ENCODE measurements around the gene CCNJL. TPM values are rescaled to one million over a fixed set of nuclear protein-coding genes. Genes with fewer than 3 reads are reported as not detected.

Gene CCNJL
- total RNA-seq, 1 experiment from 2014 or later: 33.9 TPM

DNA sequence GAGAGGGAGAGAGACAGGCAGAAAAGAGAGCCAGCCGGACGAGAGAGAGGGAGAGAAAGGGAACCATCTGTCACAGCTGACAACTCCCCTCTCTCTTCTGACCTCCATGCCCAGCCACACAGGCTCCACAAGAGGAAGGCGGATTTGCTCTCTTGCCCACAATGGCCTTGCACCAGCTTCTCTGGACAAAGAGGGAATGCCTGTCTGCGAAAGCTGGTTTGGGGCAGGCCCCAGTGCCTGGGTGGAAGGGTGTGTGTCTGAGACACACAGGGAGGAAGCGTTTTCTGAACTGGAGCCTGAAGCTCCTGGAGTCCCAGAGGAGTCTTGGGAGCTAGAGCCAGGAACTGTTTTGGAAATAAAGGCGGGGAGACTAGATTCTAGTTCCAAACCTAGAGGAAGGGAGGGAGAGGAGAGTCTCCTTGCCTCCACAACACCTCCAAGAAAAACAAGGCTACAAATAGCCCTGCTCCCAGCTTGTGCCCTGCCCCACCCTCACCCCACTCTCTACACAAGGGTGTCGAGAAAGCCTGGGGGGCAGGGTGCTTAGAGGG, 45.6 kb upstream of the CCNJL start:
- Histone ChIP-seq H3K4me3 (no peak overlapping the region), H3K9me3 (ENCODE audit: insufficient read depth, low read depth) (no peaks in the 10 kb centered on the region), H4K20me1 (ENCODE audit: insufficient read depth) (no peaks in the 10 kb centered on the region), H3K27me3 (ENCODE audit: insufficient read depth, low read depth) (no peaks in the 10 kb centered on the region), H3K79me2 (ENCODE audit: low read depth) (no peaks in the 10 kb centered on the region), H3K27ac (no peak overlapping the region), H3K4me1 (replicated peaks; ENCODE audit: insufficient read depth) (no peaks in the 10 kb centered on the region), H3K4me2 (no peak overlapping the region), H3K36me3 (ENCODE audit: low read depth) (no peaks in the 10 kb centered on the region), H3K9me2 (ENCODE audit: insufficient read depth) (no peaks in the 10 kb centered on the region), H2AFZ (no peak overlapping the region), H3F3A (ENCODE audit: insufficient read depth, low read depth) (no peaks in the 10 kb centered on the region)
- CTCF ChIA-PET: no interaction called here
- POLR2A ChIA-PET (ENCODE audit: unreplicated experiment): no interaction called here
- intact Hi-C loops (cut with micrococcal nuclease; ENCODE audit: unreplicated experiment): no loop called here
- no TSS peak for BruUV-seq (replicated peaks)
- no peak for TF ChIP-seq EZH2 (IDR thresholded peaks at IDR 0.05; ENCODE audit: low read depth)
- TF ChIP-seq, protein P1, sequence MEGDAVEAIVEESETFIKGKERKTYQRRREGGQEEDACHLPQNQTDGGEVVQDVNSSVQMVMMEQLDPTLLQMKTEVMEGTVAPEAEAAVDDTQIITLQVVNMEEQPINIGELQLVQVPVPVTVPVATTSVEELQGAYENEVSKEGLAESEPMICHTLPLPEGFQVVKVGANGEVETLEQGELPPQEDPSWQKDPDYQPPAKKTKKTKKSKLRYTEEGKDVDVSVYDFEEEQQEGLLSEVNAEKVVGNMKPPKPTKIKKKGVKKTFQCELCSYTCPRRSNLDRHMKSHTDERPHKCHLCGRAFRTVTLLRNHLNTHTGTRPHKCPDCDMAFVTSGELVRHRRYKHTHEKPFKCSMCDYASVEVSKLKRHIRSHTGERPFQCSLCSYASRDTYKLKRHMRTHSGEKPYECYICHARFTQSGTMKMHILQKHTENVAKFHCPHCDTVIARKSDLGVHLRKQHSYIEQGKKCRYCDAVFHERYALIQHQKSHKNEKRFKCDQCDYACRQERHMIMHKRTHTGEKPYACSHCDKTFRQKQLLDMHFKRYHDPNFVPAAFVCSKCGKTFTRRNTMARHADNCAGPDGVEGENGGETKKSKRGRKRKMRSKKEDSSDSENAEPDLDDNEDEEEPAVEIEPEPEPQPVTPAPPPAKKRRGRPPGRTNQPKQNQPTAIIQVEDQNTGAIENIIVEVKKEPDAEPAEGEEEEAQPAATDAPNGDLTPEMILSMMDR (conservative IDR thresholded peaks at IDR 0.05): no peak
- DNase-seq: no peak

DNA sequence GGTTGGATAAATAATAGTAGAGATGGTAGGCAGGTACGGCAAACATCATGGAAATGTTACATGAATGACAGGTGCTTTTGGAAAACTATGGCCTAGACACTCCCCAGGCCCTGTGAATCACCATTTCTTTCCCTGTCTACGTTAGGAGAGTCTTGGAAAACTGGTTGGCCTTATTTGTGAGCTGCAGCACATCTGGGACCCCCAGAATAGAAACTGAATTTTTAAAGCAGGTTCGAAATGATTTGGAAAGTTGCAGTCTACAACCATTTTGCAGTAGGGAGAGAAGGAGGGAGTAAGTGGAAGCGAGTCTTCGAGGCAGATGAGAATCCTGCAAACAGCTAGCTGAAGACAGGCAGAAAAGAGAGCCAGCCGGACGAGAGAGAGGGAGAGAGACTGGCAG, 45.0 kb upstream of the CCNJL start:
- Histone ChIP-seq H2AFZ (no peak overlapping the region), H3K4me2 (no peak overlapping the region), H3K9me2 (ENCODE audit: insufficient read depth) (no peaks in the 10 kb centered on the region), H3K4me3 (no peak overlapping the region), H4K20me1 (ENCODE audit: insufficient read depth) (no peaks in the 10 kb centered on the region), H3K36me3 (ENCODE audit: low read depth) (no peaks in the 10 kb centered on the region), H3F3A (ENCODE audit: insufficient read depth, low read depth) (no peaks in the 10 kb centered on the region), H3K9me3 (ENCODE audit: insufficient read depth, low read depth) (no peaks in the 10 kb centered on the region), H3K27ac (no peak overlapping the region), H3K4me1 (replicated peaks; ENCODE audit: insufficient read depth) (no peaks in the 10 kb centered on the region), H3K27me3 (ENCODE audit: insufficient read depth, low read depth) (no peaks in the 10 kb centered on the region), H3K79me2 (ENCODE audit: low read depth) (no peaks in the 10 kb centered on the region)
- ChIA-PET POLR2A (ENCODE audit: unreplicated experiment) (no interaction called here), CTCF (no interaction called here)
- TF ChIP-seq EZH2 (IDR thresholded peaks at IDR 0.05; ENCODE audit: low read depth): no peak
- TF ChIP-seq, protein P1 (conservative IDR thresholded peaks at IDR 0.05): no peak
- intact Hi-C loops (cut with micrococcal nuclease; ENCODE audit: unreplicated experiment): no loop called here
- BruUV-seq (replicated peaks): no TSS peak
- DNase-seq: no peak

DNA sequence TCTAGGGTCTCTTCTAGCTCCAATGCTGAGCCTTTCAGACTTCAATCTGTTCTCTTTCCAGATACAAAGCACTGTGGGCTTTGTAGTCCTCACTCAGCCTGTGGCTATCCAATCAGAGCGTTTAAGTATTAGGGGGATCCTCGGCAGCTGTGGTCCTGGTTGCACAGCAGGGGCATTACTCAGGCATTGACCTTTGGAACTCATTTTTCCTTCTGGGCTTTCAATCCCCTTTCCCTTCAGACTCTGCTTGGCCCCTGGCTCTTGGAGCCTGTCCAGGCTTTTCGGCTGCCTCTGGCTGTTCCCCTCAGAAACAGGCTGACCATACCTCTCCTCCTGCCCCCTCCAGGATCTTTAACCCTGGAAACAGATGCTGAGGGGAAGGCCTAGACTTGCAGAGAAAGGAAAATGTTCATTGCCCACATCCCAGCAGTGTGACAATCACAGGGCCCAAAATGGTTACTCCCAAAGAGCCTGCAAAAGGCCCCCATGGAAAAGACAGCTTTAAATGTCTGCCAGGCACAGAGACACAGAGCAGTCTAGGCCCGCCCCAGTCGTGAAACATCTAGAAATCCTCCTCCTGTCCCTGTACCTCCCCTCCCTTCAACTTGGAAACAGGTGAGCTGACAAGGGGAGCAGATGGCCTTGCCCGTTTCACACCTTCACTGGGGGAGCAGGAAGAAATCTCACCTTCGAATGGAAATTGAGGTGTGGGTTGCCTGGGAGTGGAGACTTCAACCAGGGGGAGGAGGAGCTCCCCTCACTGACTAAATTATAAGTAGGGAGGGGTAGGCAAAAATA, 44.4 kb upstream of the CCNJL start:
- CTCF ChIA-PET: no interaction called here
- no peaks in the 10 kb centered on the region for H3K36me3 ChIP-seq (ENCODE audit: low read depth)
- H3K27me3 ChIP-seq (ENCODE audit: insufficient read depth, low read depth): no peaks in the 10 kb centered on the region
- H3K4me2 ChIP-seq: no peak overlapping the region
- no peak overlapping the region for H3K27ac ChIP-seq
- TF ChIP-seq, protein P1 (conservative IDR thresholded peaks at IDR 0.05): no peak
- TF ChIP-seq EZH2 (IDR thresholded peaks at IDR 0.05; ENCODE audit: low read depth): no peak
- POLR2A ChIA-PET (ENCODE audit: unreplicated experiment): interaction anchor here (0.7 kb wide), 1 partner anchor 268 kb away, joined by 3 read pairs; no protein-coding TSS in a partner anchor
- no peaks in the 10 kb centered on the region for H3F3A ChIP-seq (ENCODE audit: insufficient read depth, low read depth)
- H4K20me1 ChIP-seq (ENCODE audit: insufficient read depth): no peaks in the 10 kb centered on the region
- H3K4me1 ChIP-seq (replicated peaks; ENCODE audit: insufficient read depth): no peaks in the 10 kb centered on the region
- BruUV-seq (replicated peaks): no TSS peak
- no peaks in the 10 kb centered on the region for H3K9me3 ChIP-seq (ENCODE audit: insufficient read depth, low read depth)
- H3K4me3 ChIP-seq: no peak overlapping the region
- H3K9me2 ChIP-seq (ENCODE audit: insufficient read depth): no peaks in the 10 kb centered on the region
- H3K79me2 ChIP-seq (ENCODE audit: low read depth): no peaks in the 10 kb centered on the region
- intact Hi-C loops (cut with micrococcal nuclease; ENCODE audit: unreplicated experiment): no loop called here
- no peak overlapping the region for H2AFZ ChIP-seq
- DNase-seq: no peak

Measured in PC-9 (cell line).